ENCODE measurements around the gene SCN3B.
"Not testable (repeated sequence)": the region's sequence is repeated elsewhere in the genome, so short reads cannot be mapped to it uniquely, and the experiment has no call there.

Gene SCN3B

GRCh38 chr11:123671534-123671933 is 17.1 kb upstream of the SCN3B start:
- TF ChIP-seq CTCF (IDR thresholded peaks at IDR 0.05; ENCODE audit: low read depth, low read length, missing control alignments) = no peak
- no peak for DNase-seq (ENCODE audit: low read depth)
- in situ Hi-C loops (cut with HindIII; ENCODE audit: low sequenced_read_pairs) = no loop called here
- H3K4me3 ChIP-seq (ENCODE audit: low read depth, low read length) = no peak overlapping the region

- DNase-seq (ENCODE audit: low read depth) = no peak
- H3K4me3 ChIP-seq (ENCODE audit: low read depth, low read length) = no peak overlapping the region
- TF ChIP-seq CTCF (IDR thresholded peaks at IDR 0.05; ENCODE audit: low read depth, low read length, missing control alignments) = no peak
- in situ Hi-C loops (cut with HindIII; ENCODE audit: low sequenced_read_pairs) = no loop called here
Observed at GRCh38 chr11:123670081-123670480, 15.7 kb upstream of the SCN3B start.

GRCh38 chr11:123665306-123665705 is 10.9 kb upstream of the SCN3B start:
- no peak for TF ChIP-seq CTCF (IDR thresholded peaks at IDR 0.05; ENCODE audit: low read depth, low read length, missing control alignments)
- in situ Hi-C loops (cut with HindIII; ENCODE audit: low sequenced_read_pairs) = no loop called here
- H3K4me3 ChIP-seq (ENCODE audit: low read depth, low read length) = no peak overlapping the region
- DNase-seq (ENCODE audit: low read depth) = no peak

GRCh38 chr11:123659965-123660364 is 5.5 kb upstream of the SCN3B start:
- H3K4me3 ChIP-seq (ENCODE audit: low read depth, low read length); DNase-seq (ENCODE audit: low read depth); in situ Hi-C loops (cut with HindIII; ENCODE audit: low sequenced_read_pairs): not testable (repeated sequence)

GRCh38 chr11:123659311-123659710 is 4.9 kb upstream of the SCN3B start:
- TF ChIP-seq CTCF (IDR thresholded peaks at IDR 0.05; ENCODE audit: low read depth, low read length, missing control alignments) = no peak
- H3K4me3 ChIP-seq (ENCODE audit: low read depth, low read length) = no peak overlapping the region
- DNase-seq (ENCODE audit: low read depth) = no peak
- in situ Hi-C loops (cut with HindIII; ENCODE audit: low sequenced_read_pairs) = no loop called here

- peak overlapping the region; percentile 55 for H3K4me3 ChIP-seq (ENCODE audit: low read depth, low read length)
- no peak for DNase-seq (ENCODE audit: low read depth)
- in situ Hi-C loops (cut with HindIII; ENCODE audit: low sequenced_read_pairs) = no loop called here
- TF ChIP-seq CTCF (IDR thresholded peaks at IDR 0.05; ENCODE audit: low read depth, low read length, missing control alignments) = no peak
Observed at GRCh38 chr11:123653827-123654565, 428 bp downstream of the SCN3B start.

- H3K4me3 ChIP-seq (ENCODE audit: low read depth, low read length) = peak overlapping the region; percentile 55
- no peak for DNase-seq (ENCODE audit: low read depth)
- no peak for TF ChIP-seq CTCF (IDR thresholded peaks at IDR 0.05; ENCODE audit: low read depth, low read length, missing control alignments)
- in situ Hi-C loops (cut with HindIII; ENCODE audit: low sequenced_read_pairs) = no loop called here
Observed at GRCh38 chr11:123653483-123653826, 969 bp downstream of the SCN3B start.
